Measurements from ENCODE around the gene GMPR2. TPM values are rescaled to one million over a fixed set of nuclear protein-coding genes. Genes with fewer than 3 reads are reported as not detected.

GMPR2 gene
- total RNA-seq, 6 donors from 2014 or later: 26.2 to 76.9 (median 47.2) TPM

GRCh38 chr14:24269368-24269767, 36.6 kb downstream of the GMPR2 start:
- no peaks in the 10 kb centered on the region for H3K27me3 ChIP-seq
- ATAC-seq (ENCODE audit: low FRiP score in 2 of 2): no peak
- 93 to 95% methylated on average over 8 of the region's 8 CpGs for WGBS, 2 donors
- H3K4me1 ChIP-seq: peaks cover 13 to 35% (median 33%) of the 10 kb centered on the region in 4 donors
- no peak overlapping the region for H3K4me3 ChIP-seq
- no peak overlapping the region for H3K27ac ChIP-seq
- no peak for TF ChIP-seq EP300 (IDR thresholded peaks at IDR 0.05)
- TF ChIP-seq POLR2A (IDR thresholded peaks at IDR 0.05): no peak
- TF ChIP-seq, protein P1, sequence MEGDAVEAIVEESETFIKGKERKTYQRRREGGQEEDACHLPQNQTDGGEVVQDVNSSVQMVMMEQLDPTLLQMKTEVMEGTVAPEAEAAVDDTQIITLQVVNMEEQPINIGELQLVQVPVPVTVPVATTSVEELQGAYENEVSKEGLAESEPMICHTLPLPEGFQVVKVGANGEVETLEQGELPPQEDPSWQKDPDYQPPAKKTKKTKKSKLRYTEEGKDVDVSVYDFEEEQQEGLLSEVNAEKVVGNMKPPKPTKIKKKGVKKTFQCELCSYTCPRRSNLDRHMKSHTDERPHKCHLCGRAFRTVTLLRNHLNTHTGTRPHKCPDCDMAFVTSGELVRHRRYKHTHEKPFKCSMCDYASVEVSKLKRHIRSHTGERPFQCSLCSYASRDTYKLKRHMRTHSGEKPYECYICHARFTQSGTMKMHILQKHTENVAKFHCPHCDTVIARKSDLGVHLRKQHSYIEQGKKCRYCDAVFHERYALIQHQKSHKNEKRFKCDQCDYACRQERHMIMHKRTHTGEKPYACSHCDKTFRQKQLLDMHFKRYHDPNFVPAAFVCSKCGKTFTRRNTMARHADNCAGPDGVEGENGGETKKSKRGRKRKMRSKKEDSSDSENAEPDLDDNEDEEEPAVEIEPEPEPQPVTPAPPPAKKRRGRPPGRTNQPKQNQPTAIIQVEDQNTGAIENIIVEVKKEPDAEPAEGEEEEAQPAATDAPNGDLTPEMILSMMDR (IDR thresholded peaks at IDR 0.05): no peak
- TF ChIP-seq POLR2AphosphoS5 (IDR thresholded peaks at IDR 0.05): no peak
- DNase-seq: peak in 1 of 2 donors; percentile 48
- no peaks in the 10 kb centered on the region for H3K9me3 ChIP-seq
- H3K36me3 ChIP-seq: peaks cover 7 to 50% (median 38%) of the 10 kb centered on the region in 4 donors

- Histone ChIP-seq H3K36me3 (peaks cover 7 to 49% (median 38%) of the 10 kb centered on the region in 4 donors), H3K4me3 (no peak overlapping the region), H3K27me3 (no peaks in the 10 kb centered on the region), H3K27ac (no peak overlapping the region), H3K9me3 (no peaks in the 10 kb centered on the region), H3K4me1 (peaks cover 13 to 37% (median 34%) of the 10 kb centered on the region in 4 donors)
- TF ChIP-seq POLR2AphosphoS5 (IDR thresholded peaks at IDR 0.05) (no peak), EP300 (IDR thresholded peaks at IDR 0.05) (no peak), POLR2A (IDR thresholded peaks at IDR 0.05) (no peak)
- TF ChIP-seq, protein P1 (IDR thresholded peaks at IDR 0.05): no peak
- DNase-seq (peak in 1 of 2 donors; percentile 41), ATAC-seq (ENCODE audit: low FRiP score in 2 of 2) (no peak)
- WGBS, 2 donors: 98% methylated on average over 7 to 14 of the region's 14 CpGs
Measured at GRCh38 chr14:24269910-24270536, 37.3 kb downstream of the GMPR2 start.

- peak overlapping the region; percentile 96 to 99 (median 97) for H3K27ac ChIP-seq
- H3K36me3 ChIP-seq: peaks cover 7 to 43% (median 34%) of the 10 kb centered on the region in 4 donors
- no peaks in the 10 kb centered on the region for H3K9me3 ChIP-seq
- ATAC-seq (ENCODE audit: low FRiP score in 2 of 2) (no peak), DNase-seq (no peak)
- H3K27me3 ChIP-seq: no peaks in the 10 kb centered on the region
- 18 to 59% methylated on average over 5 to 12 of the region's 13 CpGs for WGBS, 2 donors
- TF ChIP-seq POLR2A (IDR thresholded peaks at IDR 0.05): no peak
- H3K4me1 ChIP-seq: peaks cover 13 to 40% (median 38%) of the 10 kb centered on the region in 4 donors
- H3K4me3 ChIP-seq: peak overlapping the region; percentile 82 to 96 (median 86)
Measured at GRCh38 chr14:24270537-24271133, 37.9 kb downstream of the GMPR2 start.

DNA sequence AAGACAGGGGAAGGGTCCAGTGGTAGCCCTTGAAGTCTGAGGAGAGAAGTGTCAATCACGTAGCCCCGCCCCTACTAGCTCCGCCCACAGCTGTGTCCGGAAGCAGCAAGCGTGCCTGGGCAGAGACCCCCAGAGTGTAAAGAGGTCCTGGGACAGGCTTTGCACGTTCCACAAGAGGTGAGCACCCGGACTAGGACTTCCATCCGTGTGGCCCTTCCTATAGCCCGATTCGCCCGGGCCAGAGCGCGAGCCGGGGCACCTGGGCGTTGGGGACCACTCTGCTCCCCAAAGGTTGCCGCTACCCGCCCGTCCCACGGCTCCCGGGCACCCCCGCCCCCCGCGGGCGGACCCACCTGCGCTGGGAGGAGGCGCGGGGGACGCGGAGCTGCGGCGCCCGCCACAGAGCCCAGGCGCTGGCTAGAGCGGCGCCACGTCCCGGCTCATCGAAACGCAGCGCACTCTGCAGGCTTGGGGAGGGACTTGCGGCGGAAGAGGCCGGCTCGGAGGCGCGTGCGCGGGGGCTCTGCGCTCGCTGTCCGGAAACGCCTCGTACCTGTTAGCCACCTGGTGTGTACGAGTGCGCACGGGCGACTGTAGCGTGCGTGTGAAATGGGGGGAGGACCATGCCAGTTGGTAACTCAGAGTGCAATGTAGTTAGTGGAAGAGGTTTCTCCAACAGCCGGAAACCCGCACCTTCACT, 38.6 kb downstream of the GMPR2 start, which contains the start of gene RABGGTA:
Gene RABGGTA, minus strand, starts transcription at position 464 of the 700 bp plus-strand sequence. CDS start 482 bp downstream, outside the sequence.
- 1 to 5% methylated on average over 3 to 37 of the region's 61 CpGs for WGBS, 2 donors
- Histone ChIP-seq H3K27me3 (no peaks in the 10 kb centered on the region), H3K36me3 (peaks cover 4 to 36% (median 28%) of the 10 kb centered on the region in 4 donors), H3K4me1 (peaks cover 13 to 47% (median 40%) of the 10 kb centered on the region in 4 donors), H3K9me3 (no peaks in the 10 kb centered on the region), H3K27ac (peak within 1 kb of the TSS; percentile 96 to 99 (median 97)), H3K4me3 (peak within 1 kb of the TSS; percentile 82 to 96 (median 86))
- TF ChIP-seq, protein P1 (IDR thresholded peaks at IDR 0.05): peak; percentile 72 to 94 (median 92)
- peak in 1 of 4 donors; percentile 31 for TF ChIP-seq EP300 (IDR thresholded peaks at IDR 0.05)
- peak in 2 of 4 donors; percentile 65 to 84 for TF ChIP-seq POLR2A (IDR thresholded peaks at IDR 0.05)
- TF ChIP-seq POLR2AphosphoS5 (IDR thresholded peaks at IDR 0.05): peak; percentile 83 to 86
- DNase-seq: peak; percentile 93 to 96
- peak; percentile 94 to 97 for ATAC-seq (ENCODE audit: low FRiP score in 2 of 2)

DNA sequence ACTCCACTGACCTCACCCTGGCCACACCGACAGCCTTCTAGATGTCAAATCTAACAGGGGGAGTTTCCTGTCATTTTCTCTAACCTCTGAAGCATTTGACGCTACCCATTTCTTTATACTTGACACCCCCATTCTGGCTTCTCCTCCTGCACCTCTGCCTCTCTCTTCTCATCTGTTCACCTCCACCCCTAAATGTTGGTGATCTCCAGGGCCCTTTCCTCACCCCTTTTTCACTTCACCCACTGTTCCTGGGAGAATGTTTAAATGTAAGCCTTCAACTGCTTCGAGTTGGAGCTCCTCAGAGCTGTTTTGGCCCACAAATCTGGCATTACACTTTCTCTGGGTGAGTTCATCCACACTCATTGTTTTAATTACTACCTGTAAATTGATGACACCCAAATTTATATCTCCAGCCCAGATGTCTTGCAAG, 39.1 kb downstream of the GMPR2 start:
- ATAC-seq (ENCODE audit: low FRiP score in 2 of 2): no peak
- peaks cover 13 to 47% (median 42%) of the 10 kb centered on the region in 4 donors for H3K4me1 ChIP-seq
- no peaks in the 10 kb centered on the region for H3K27me3 ChIP-seq
- peak overlapping the region; percentile 96 to 99 (median 97) for H3K27ac ChIP-seq
- peak overlapping the region; percentile 82 to 96 (median 86) for H3K4me3 ChIP-seq
- TF ChIP-seq, protein P1 (IDR thresholded peaks at IDR 0.05): no peak
- TF ChIP-seq POLR2A (IDR thresholded peaks at IDR 0.05) (no peak), POLR2AphosphoS5 (IDR thresholded peaks at IDR 0.05) (no peak), EP300 (IDR thresholded peaks at IDR 0.05) (no peak)
- DNase-seq: no peak
- 20 to 23% methylated on average over 3 of the region's 3 CpGs for WGBS, 2 donors
- H3K36me3 ChIP-seq: peaks cover 2 to 31% (median 22%) of the 10 kb centered on the region in 4 donors
- H3K9me3 ChIP-seq: no peaks in the 10 kb centered on the region

Data from upper lobe of left lung (tissue), 6 donors.